IMR-90 (cell line): Measurements from ENCODE around the gene COL27A1. TPM values are rescaled to one million over a fixed set of nuclear protein-coding genes. Genes with fewer than 3 reads are reported as not detected.

Experiments used
- ATAC-seq: fragments of 200-7000 bp; cut with Tn5 transposase; 2 replicates; pipeline ENCODE4 v1.9.1; 2020; ENCODE audit warnings: low read depth, mild to moderate bottlenecking, moderate library complexity
- BruUV-seq: library from RNA; stranded (reverse); fragments of 400-500 nt; replicated peaks from 2 replicates; lab custom pipeline; 2021; lab: Mats Ljungman, UMichigan
- CTCF ChIA-PET: fragments of 300-600 bp; formaldehyde crosslinking; extraction: SDS; loops from one replicate; lab custom pipeline; 2021; ENCODE audit warnings: antibody characterized with exemption; lab: Yijun Ruan, JAX
- POLR2A ChIA-PET: fragments of 300-600 bp; sonication (Branson Sonifier 250); formaldehyde crosslinking; loops from one replicate; lab custom pipeline; 2022; ENCODE audit warnings: antibody characterized with exemption; ENCODE audit not compliant: unreplicated experiment; lab: Charles Lee
- DNase-seq: peaks from one replicate; pipeline ENCODE4 v3.0.0; 2013
- H2AFZ ChIP-seq: replicated peaks from 2 replicates; pipeline ENCODE3; 2013; ENCODE audit warnings: low read length, mild to moderate bottlenecking; ENCODE audit not compliant: poor library complexity
- H2AK5ac ChIP-seq: 2 replicates; pipeline ENCODE4 v1.6.1; 2013; ENCODE audit warnings: low read depth, low read length, inconsistent platforms
- H2AK9ac ChIP-seq: replicated peaks from 2 replicates; pipeline ENCODE3; 2013; ENCODE audit warnings: mild to moderate bottlenecking, low read depth, low read length, moderate library complexity; ENCODE audit not compliant: poor library complexity
- H2BK120ac ChIP-seq: 2 replicates; pipeline ENCODE4 v1.6.1; 2013; ENCODE audit warnings: low read depth, low read length, inconsistent platforms
- H2BK15ac ChIP-seq: 3 replicates; pipeline ENCODE4 v1.6.1; 2013; ENCODE audit warnings: low read depth, low read length, inconsistent platforms
- H2BK20ac ChIP-seq: 2 replicates; pipeline ENCODE4 v1.6.1; 2013; ENCODE audit warnings: low read depth, mild to moderate bottlenecking, inconsistent platforms, low read length, moderate library complexity
- H2BK5ac ChIP-seq: 2 replicates; pipeline ENCODE4 v1.6.1; 2013; ENCODE audit warnings: mild to moderate bottlenecking, low read depth, low read length, inconsistent platforms; ENCODE audit not compliant: poor library complexity, severe bottlenecking
- H3K14ac ChIP-seq: replicated peaks from 2 replicates; pipeline ENCODE4 v1.6.1; 2013; ENCODE audit warnings: low read depth, low read length, inconsistent platforms
- H3K18ac ChIP-seq: 2 replicates; pipeline ENCODE4 v1.6.1; 2013; ENCODE audit warnings: low read depth, low read length, control low read depth
- H3K23ac ChIP-seq: 2 replicates; pipeline ENCODE4 v1.6.1; 2013; ENCODE audit warnings: low read depth, low read length, inconsistent platforms
- H3K27ac ChIP-seq: 2 replicates; pipeline ENCODE4 v1.5.1; 2013; ENCODE audit warnings: mild to moderate bottlenecking, control low read depth, low read length; ENCODE audit not compliant: insufficient read depth
- H3K27me3 ChIP-seq: 2 replicates; pipeline ENCODE4 v1.6.1; 2013; ENCODE audit warnings: low read length; ENCODE audit not compliant: control insufficient read depth, insufficient read depth
- H3K36me3 ChIP-seq: 2 replicates; pipeline ENCODE4 v1.6.1; 2013; ENCODE audit warnings: low read length, mixed read lengths; ENCODE audit not compliant: control insufficient read depth, insufficient read depth
- H3K4ac ChIP-seq: 2 replicates; pipeline ENCODE4 v1.6.1; 2013; ENCODE audit warnings: low read depth, low read length, inconsistent platforms
- H3K4me1 ChIP-seq: 2 replicates; pipeline ENCODE4 v1.6.1; 2013; ENCODE audit warnings: low read length, mixed read lengths; ENCODE audit not compliant: control insufficient read depth, insufficient read depth
- H3K4me2 ChIP-seq: 2 replicates; pipeline ENCODE4 v1.6.1; 2013; ENCODE audit warnings: low read depth, mild to moderate bottlenecking, control low read depth, low read length, moderate library complexity
- H3K4me3 ChIP-seq: 2 replicates; pipeline ENCODE4 v1.5.1; 2013; ENCODE audit warnings: low read depth, mild to moderate bottlenecking, control low read depth, low read length, moderate library complexity; ENCODE audit not compliant: insufficient read depth
- H3K56ac ChIP-seq: 2 replicates; pipeline ENCODE4 v1.6.1; 2013; ENCODE audit warnings: low read length, inconsistent platforms; ENCODE audit not compliant: insufficient read depth; ENCODE audit errors: extremely low read depth
- H3K79me1 ChIP-seq, 2 experiments: 2 replicates each; pipeline ENCODE4 v1.6.1; 2013; ENCODE audit warnings: low read length in 2 of 2, inconsistent platforms in 1 of 2, low read depth in 1 of 2
- H3K9ac ChIP-seq: 2 replicates; pipeline ENCODE4 v1.6.1; 2013; ENCODE audit warnings: low read depth, low read length, control low read depth
- H3K9me1 ChIP-seq: 2 replicates; pipeline ENCODE4 v1.6.1; 2013; ENCODE audit warnings: low read length, inconsistent platforms; ENCODE audit not compliant: insufficient read depth
- H3K9me3 ChIP-seq: 2 replicates; pipeline ENCODE4 v1.6.1; 2013; ENCODE audit warnings: low read length; ENCODE audit not compliant: control insufficient read depth, insufficient read depth
- H4K20me1 ChIP-seq: 2 replicates; pipeline ENCODE4 v1.6.1; 2013; ENCODE audit warnings: low read length, inconsistent platforms; ENCODE audit not compliant: insufficient read depth
- H4K5ac ChIP-seq: 2 replicates; pipeline ENCODE4 v1.6.1; 2013; ENCODE audit warnings: mild to moderate bottlenecking, low read depth, low read length, control low read depth
- H4K8ac ChIP-seq, 2 experiments: 2 replicates each; pipeline ENCODE4 v1.6.1; 2013; ENCODE audit warnings: low read depth in 2 of 2, low read length in 2 of 2, control low read depth in 1 of 2, inconsistent platforms in 1 of 2
- H4K91ac ChIP-seq: 2 replicates; pipeline ENCODE4 v1.6.1; 2013; ENCODE audit warnings: low read depth, low read length, inconsistent platforms; ENCODE audit not compliant: insufficient read depth
- BHLHE40 ChIP-seq: fragments of 150-350 bp; IDR thresholded peaks from 2 replicates; pipeline ENCODE4 v1.6.1; 2016; ENCODE audit warnings: mild to moderate bottlenecking, low read depth, low read length
- CHD1 ChIP-seq: IDR thresholded peaks from 2 replicates; pipeline ENCODE4 v1.6.1; 2012; ENCODE audit warnings: low read depth, low read length, improper control_type of control experiment
- MAZ ChIP-seq: IDR thresholded peaks from 2 replicates; pipeline ENCODE4 v1.6.1; 2012; ENCODE audit warnings: low read depth, mild to moderate bottlenecking, low read length, improper control_type of control experiment, moderate library complexity, borderline replicate concordance
- MXI1 ChIP-seq: IDR thresholded peaks from 2 replicates; pipeline ENCODE4 v1.6.1; 2012; ENCODE audit warnings: low read depth, mild to moderate bottlenecking, low read length, moderate library complexity, borderline replicate concordance
- RAD21 ChIP-seq: IDR thresholded peaks from 2 replicates; pipeline ENCODE4 v1.6.1; 2012; ENCODE audit warnings: low read length, improper control_type of control experiment
- RCOR1 ChIP-seq: IDR thresholded peaks from 2 replicates; pipeline ENCODE4 v1.6.1; 2012; ENCODE audit warnings: mild to moderate bottlenecking, low read length, improper control_type of control experiment; ENCODE audit not compliant: insufficient replicate concordance
- RFX5 ChIP-seq: IDR thresholded peaks from 2 replicates; pipeline ENCODE4 v1.8.0; 2012; ENCODE audit warnings: low read depth, mild to moderate bottlenecking, low read length, moderate library complexity
- WGBS, 2 experiments: methylation state at CpG; one replicate each; pipeline versions ENCODE4 v1.1.5 to v1.1.7; 2013; ENCODE audit warnings: missing lambda C conversion rate in 2 of 2; ENCODE audit not compliant: insufficient read length in 1 of 2; ENCODE audit errors: extremely low coverage in 2 of 2; 5-methylcytosine and 5-hydroxymethylcytosine counted together
- dilution Hi-C: fragments of 300-500 bp; cut with HindIII; formaldehyde crosslinking; loops from one replicate; pipeline ENCODE4 v1.14.3; 2018; ENCODE audit warnings: low sequenced_read_pairs; ENCODE audit not compliant: unreplicated experiment
- in situ Hi-C: fragments of 300-500 bp; cut with MboI; formaldehyde crosslinking; loops from 3 replicates; pipeline ENCODE4 v1.14.3; 2019; ENCODE audit warnings: low sequenced_read_pairs, inconsistent platforms, mixed read lengths
- intact Hi-C: fragments of 100-400 bp; cut with micrococcal nuclease; formaldehyde crosslinking; loops from 2 replicates; pipeline ENCODE4 v1.10.0; 2022
- polyA plus RNA-seq, 3 experiments: library from polyadenylated mRNA; depleted of rRNA; stranded (reverse); fragments of >200 nt; gene quantifications; 2 replicates each; pipeline ENCODE4 v1.2.3, GENCODE V29; 2012; ENCODE audit warnings: low replicate concordance in 1 of 3
- total RNA-seq: library from RNA; depleted of rRNA; stranded (reverse); fragments of >200 nt; gene quantifications from 2 replicates; pipeline ENCODE4 v1.2.3, GENCODE V29; 2012
- TF ChIP-seq, protein P1 (sequence below): conservative IDR thresholded peaks from 2 replicates; pipeline ENCODE4 v1.5.1; 2012; ENCODE audit warnings: mild to moderate bottlenecking, low read depth, low read length, improper control_type of control experiment
- TF ChIP-seq, protein P2 (sequence below): fragments of 150-350 bp; IDR thresholded peaks from 2 replicates; pipeline ENCODE4 v1.6.1; 2016; ENCODE audit warnings: low read depth, mild to moderate bottlenecking, low read length, moderate library complexity, borderline replicate concordance
- TF ChIP-seq, protein P3 (sequence below): fragments of 150-350 bp; IDR thresholded peaks from 2 replicates; pipeline ENCODE4 v1.6.1; 2017; ENCODE audit warnings: mild to moderate bottlenecking, antibody characterized with exemption, low read length, low read depth

COL27A1 gene
- total and polyA plus RNA-seq, 2 of the 4 experiments (the other 2 are of a cell fraction) = 3.2 to 18.3 TPM

DNA sequence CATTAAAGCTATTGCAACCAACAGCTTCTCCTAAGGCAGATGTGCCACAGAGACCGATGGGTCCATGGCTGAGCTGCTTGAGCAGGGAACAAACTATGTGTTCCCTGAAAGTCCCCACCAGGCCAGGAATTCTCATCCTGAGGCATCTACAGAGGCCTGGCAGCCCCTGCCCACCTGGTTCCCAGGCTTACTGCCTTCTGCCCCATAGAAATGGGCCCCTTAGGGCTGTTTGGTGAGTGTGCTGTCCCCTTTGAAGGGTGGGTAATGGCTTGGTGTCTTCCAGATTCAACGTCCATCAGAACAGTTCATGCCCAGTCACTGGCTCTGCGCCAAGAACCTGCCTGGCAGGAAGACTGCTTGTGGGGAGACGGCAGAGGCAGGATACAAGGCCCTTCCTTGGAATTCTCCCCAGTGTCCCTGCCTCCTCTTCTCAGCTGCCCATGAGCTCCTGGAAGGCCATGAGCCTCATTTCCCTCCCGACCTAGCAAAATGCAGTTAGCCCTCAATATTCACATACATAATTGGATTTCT is 3.8 kb upstream of the COL27A1 start:
- no peak overlapping the region for H2AFZ ChIP-seq
- no peak overlapping the region for H4K5ac ChIP-seq
- H3K56ac ChIP-seq = no peak overlapping the region
- H2BK15ac ChIP-seq = no peak overlapping the region
- TF ChIP-seq RFX5 (no peak), RCOR1 (no peak), MAZ (no peak), MXI1 (no peak), CHD1 (no peak), BHLHE40 (no peak), RAD21 (no peak)
- TF ChIP-seq, protein P1, sequence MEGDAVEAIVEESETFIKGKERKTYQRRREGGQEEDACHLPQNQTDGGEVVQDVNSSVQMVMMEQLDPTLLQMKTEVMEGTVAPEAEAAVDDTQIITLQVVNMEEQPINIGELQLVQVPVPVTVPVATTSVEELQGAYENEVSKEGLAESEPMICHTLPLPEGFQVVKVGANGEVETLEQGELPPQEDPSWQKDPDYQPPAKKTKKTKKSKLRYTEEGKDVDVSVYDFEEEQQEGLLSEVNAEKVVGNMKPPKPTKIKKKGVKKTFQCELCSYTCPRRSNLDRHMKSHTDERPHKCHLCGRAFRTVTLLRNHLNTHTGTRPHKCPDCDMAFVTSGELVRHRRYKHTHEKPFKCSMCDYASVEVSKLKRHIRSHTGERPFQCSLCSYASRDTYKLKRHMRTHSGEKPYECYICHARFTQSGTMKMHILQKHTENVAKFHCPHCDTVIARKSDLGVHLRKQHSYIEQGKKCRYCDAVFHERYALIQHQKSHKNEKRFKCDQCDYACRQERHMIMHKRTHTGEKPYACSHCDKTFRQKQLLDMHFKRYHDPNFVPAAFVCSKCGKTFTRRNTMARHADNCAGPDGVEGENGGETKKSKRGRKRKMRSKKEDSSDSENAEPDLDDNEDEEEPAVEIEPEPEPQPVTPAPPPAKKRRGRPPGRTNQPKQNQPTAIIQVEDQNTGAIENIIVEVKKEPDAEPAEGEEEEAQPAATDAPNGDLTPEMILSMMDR = no peak
- TF ChIP-seq, protein P2, sequence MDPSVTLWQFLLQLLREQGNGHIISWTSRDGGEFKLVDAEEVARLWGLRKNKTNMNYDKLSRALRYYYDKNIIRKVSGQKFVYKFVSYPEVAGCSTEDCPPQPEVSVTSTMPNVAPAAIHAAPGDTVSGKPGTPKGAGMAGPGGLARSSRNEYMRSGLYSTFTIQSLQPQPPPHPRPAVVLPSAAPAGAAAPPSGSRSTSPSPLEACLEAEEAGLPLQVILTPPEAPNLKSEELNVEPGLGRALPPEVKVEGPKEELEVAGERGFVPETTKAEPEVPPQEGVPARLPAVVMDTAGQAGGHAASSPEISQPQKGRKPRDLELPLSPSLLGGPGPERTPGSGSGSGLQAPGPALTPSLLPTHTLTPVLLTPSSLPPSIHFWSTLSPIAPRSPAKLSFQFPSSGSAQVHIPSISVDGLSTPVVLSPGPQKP = no peak
- TF ChIP-seq, protein P3, sequence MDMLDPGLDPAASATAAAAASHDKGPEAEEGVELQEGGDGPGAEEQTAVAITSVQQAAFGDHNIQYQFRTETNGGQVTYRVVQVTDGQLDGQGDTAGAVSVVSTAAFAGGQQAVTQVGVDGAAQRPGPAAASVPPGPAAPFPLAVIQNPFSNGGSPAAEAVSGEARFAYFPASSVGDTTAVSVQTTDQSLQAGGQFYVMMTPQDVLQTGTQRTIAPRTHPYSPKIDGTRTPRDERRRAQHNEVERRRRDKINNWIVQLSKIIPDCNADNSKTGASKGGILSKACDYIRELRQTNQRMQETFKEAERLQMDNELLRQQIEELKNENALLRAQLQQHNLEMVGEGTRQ = no peak
- H3K27me3 ChIP-seq = peaks cover 45% of the 10 kb centered on the region
- H3K36me3 ChIP-seq = no peaks in the 10 kb centered on the region
- no peak for ATAC-seq
- WGBS, 2 experiments = 90% methylated on average over 2 of the region's 5 CpGs; no CpG with 5 or more reads in 1 of the 2 experiments
- BruUV-seq = no TSS peak
- DNase-seq = no peak
- POLR2A ChIA-PET = no interaction called here
- in situ Hi-C loops (no loop called here), dilution Hi-C loops (no loop called here), intact Hi-C loops (no loop called here)
- no peak overlapping the region for H2AK9ac ChIP-seq
- H3K4me3 ChIP-seq = no peak overlapping the region
- H3K79me1 ChIP-seq = 0 out of 4 replicates have a peak, but pooled peaks cover 0 to 3% of the 10 kb centered on the region in 2 experiments
- H2BK120ac ChIP-seq = no peak overlapping the region
- no peak overlapping the region for H3K27ac ChIP-seq
- H3K23ac ChIP-seq = no peak overlapping the region
- H3K9me3 ChIP-seq = no peaks in the 10 kb centered on the region
- no peaks in the 10 kb centered on the region for H4K20me1 ChIP-seq
- no peak overlapping the region for H2AK5ac ChIP-seq
- no peaks in the 10 kb centered on the region for H3K9me1 ChIP-seq
- H3K4me2 ChIP-seq = no peak overlapping the region
- CTCF ChIA-PET = no interaction called here
- H4K8ac ChIP-seq = no peak overlapping the region
- no peak overlapping the region for H3K14ac ChIP-seq
- no peak overlapping the region for H2BK5ac ChIP-seq
- no peak overlapping the region for H4K91ac ChIP-seq
- H3K9ac ChIP-seq = no peak overlapping the region
- no peak overlapping the region for H3K4ac ChIP-seq
- peaks cover 2% of the 10 kb centered on the region; the same call in 1 of the 2 replicates for H3K4me1 ChIP-seq
- no peak overlapping the region for H3K18ac ChIP-seq
- no peak overlapping the region for H2BK20ac ChIP-seq
